BE2C (cell line): ENCODE results near the gene REEP6.
"Not testable (repeated sequence)": the region's sequence is repeated elsewhere in the genome, so short reads cannot be mapped to it uniquely, and the experiment has no call there.

Source experiments
- DNase-seq: peaks from one replicate; pipeline ENCODE4 v3.0.0-alpha.2; 2020
- H3K27me3 ChIP-seq: fragments of 250-450 bp; sonication (Bioruptor Pico); 2 replicates; pipeline ENCODE4 v1.5.1; 2020; ENCODE audit warnings: mild to moderate bottlenecking
- H3K36me3 ChIP-seq: fragments of 250-450 bp; sonication (Bioruptor Pico); 2 replicates; pipeline ENCODE4 v1.5.1; 2020; ENCODE audit warnings: mild to moderate bottlenecking
- H3K4me1 ChIP-seq: fragments of 250-450 bp; sonication (Bioruptor Pico); 2 replicates; pipeline ENCODE4 v1.5.1; 2020
- H3K4me3 ChIP-seq: 2 replicates; pipeline ENCODE4 v1.5.1; 2011; ENCODE audit warnings: low read depth, low read length
- H3K9me3 ChIP-seq: fragments of 250-450 bp; sonication (Bioruptor Pico); 2 replicates; pipeline ENCODE4 v1.5.1; 2020
- TF ChIP-seq, protein P1 (sequence below): IDR thresholded peaks from 2 replicates; pipeline ENCODE4 v1.5.1; 2012; ENCODE audit warnings: mild to moderate bottlenecking, low read depth, low read length

The REEP6 gene

DNA sequence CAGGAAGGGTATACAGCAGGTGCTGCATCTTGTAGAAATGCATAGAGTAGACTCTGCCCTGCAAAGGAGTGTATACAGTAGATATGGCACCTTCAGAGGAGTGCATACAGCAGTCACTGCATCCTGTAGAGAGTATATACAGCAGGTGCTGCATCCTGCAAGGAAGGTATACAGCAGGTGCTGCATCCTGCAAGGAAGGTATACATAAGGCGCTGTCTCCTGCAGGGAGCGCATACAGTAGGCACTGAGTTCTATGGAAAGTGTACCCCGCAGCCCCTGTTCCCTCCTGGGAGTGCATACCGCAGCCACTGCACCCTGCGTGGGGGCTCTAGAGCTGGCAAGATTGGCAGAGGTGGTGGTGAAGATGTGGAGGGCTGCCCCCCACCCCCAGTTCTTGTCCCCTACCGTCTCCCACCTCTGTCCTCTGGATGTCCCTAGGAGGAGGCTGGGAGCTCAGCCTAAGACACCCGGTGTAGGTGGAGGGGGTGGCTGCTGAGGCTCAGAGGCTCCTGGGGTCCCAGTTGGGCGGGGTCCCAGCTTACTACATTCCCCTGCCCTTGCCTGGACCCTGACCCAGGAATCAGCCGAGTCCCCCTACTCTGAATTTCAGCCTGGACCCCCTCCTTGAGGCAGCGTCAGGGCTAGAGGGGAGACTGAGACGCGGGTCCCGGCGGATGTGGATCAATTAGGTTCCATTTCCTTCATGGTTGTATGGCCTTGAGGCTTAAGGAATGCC, 24.2 kb downstream of the REEP6 start:
- H3K27me3 ChIP-seq: peaks cover 34% of the 10 kb centered on the region
- H3K36me3 ChIP-seq: no peaks in the 10 kb centered on the region
- H3K9me3 ChIP-seq: no peaks in the 10 kb centered on the region
- TF ChIP-seq, protein P1, sequence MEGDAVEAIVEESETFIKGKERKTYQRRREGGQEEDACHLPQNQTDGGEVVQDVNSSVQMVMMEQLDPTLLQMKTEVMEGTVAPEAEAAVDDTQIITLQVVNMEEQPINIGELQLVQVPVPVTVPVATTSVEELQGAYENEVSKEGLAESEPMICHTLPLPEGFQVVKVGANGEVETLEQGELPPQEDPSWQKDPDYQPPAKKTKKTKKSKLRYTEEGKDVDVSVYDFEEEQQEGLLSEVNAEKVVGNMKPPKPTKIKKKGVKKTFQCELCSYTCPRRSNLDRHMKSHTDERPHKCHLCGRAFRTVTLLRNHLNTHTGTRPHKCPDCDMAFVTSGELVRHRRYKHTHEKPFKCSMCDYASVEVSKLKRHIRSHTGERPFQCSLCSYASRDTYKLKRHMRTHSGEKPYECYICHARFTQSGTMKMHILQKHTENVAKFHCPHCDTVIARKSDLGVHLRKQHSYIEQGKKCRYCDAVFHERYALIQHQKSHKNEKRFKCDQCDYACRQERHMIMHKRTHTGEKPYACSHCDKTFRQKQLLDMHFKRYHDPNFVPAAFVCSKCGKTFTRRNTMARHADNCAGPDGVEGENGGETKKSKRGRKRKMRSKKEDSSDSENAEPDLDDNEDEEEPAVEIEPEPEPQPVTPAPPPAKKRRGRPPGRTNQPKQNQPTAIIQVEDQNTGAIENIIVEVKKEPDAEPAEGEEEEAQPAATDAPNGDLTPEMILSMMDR: no peak
- DNase-seq: no peak
- no peak overlapping the region for H3K4me3 ChIP-seq
- no peaks in the 10 kb centered on the region for H3K4me1 ChIP-seq

GRCh38 chr19:1516395-1516753, 25.4 kb downstream of the REEP6 start:
- TF ChIP-seq, protein P1: no peak
- H3K4me1 ChIP-seq: no peaks in the 10 kb centered on the region
- no peak overlapping the region for H3K4me3 ChIP-seq
- H3K9me3 ChIP-seq: no peaks in the 10 kb centered on the region
- DNase-seq: no peak
- H3K27me3 ChIP-seq: peaks cover 24% of the 10 kb centered on the region
- no peaks in the 10 kb centered on the region for H3K36me3 ChIP-seq

DNA sequence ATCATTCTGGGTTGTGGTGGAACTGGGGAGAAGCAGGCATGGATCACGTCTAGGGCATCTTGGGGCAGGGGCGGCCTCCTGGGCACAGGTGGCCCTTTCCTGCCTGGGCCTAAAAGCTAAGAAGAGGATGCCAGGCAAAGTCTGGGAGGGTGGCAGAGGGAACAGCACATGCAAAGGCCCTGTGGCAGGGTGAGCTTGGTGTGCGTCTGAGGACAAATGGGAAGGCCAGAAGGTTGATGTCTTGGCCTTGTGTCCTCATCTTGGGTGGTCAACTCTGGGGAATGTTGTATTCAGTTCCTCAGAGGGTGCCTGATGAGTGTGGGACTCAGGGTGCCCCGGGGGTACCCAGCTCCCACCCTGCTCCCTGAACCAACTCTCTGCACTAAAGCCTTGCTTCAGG, 27.5 kb downstream of the REEP6 start:
- Histone ChIP-seq H3K9me3 (no peaks in the 10 kb centered on the region), H3K36me3 (no peaks in the 10 kb centered on the region)
- no peak for DNase-seq

GRCh38 chr19:1519802-1520201, 28.8 kb downstream of the REEP6 start:
- DNase-seq, H3K4me1 ChIP-seq, H3K36me3 ChIP-seq, H3K9me3 ChIP-seq, H3K4me3 ChIP-seq: not testable (repeated sequence)
- H3K27me3 ChIP-seq: peaks cover 22% of the 10 kb centered on the region

More for the DNA sequence above, 27.5 kb downstream of the REEP6 start:
- TF ChIP-seq, protein P1: no peak
- Histone ChIP-seq H3K4me1 (no peaks in the 10 kb centered on the region), H3K27me3 (peaks cover 12% of the 10 kb centered on the region), H3K4me3 (no peak overlapping the region)

DNA sequence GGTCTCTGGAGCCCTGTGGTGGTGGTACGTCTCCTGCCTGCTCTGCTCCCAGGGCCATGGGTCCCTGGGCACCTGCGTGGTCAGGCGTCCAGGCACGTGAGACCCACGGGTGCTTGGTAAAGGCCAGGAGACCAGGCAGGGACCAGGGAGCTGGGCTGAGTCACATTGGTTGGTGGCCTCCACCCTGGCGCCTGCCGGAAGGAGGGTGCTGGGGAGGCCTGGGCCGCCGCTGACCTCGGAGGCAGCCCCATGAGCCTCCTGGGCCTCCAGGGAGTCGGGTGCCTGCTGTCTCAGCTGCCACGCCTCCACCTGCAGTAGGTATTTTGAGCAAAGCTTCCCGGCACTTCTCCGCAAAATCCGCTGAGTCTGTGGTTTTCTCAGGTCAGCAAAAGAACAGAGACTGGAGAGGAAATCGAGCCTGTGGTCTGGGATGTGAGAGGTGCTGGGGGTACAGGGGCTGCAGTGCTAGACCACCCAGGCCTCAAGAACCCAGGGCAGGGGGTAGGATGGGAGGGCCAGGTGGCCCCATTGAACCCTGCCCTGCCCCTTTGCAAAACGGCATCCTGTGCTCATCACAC, 29.3 kb downstream of the REEP6 start:
- Histone ChIP-seq H3K4me1 (no peaks in the 10 kb centered on the region), H3K4me3 (no peak overlapping the region), H3K27me3 (peaks cover 27% of the 10 kb centered on the region), H3K9me3 (no peaks in the 10 kb centered on the region), H3K36me3 (no peaks in the 10 kb centered on the region)
- TF ChIP-seq, protein P1: no peak
- no peak for DNase-seq

DNA sequence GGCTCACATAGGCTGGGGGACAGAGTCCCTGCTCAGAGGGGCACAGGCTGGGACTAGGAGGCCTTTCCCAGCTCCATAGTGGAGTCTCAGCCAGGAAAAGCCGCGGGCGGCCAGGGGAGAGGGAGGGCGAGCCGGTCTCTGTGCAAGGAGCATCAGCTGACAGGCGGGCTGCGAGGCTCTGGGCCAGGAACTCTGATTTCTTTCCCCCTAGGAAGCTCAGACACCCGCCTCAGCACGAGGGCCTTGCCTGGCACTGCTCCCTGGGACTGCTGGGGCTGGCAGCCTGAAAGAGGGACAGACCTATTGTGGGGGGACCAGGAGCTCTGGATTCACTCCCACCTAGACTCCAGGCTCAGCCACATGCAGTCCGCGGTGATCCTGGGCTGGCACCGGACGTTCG, 30.7 kb downstream of the REEP6 start:
- Histone ChIP-seq H3K4me3 (no peak overlapping the region), H3K9me3 (no peaks in the 10 kb centered on the region), H3K4me1 (no peaks in the 10 kb centered on the region), H3K27me3 (peaks cover 38% of the 10 kb centered on the region), H3K36me3 (no peaks in the 10 kb centered on the region)
- no peak for DNase-seq
- TF ChIP-seq, protein P1: no peak
